CD4-positive, alpha-beta T cell treated with Interleukin-1 beta for 1 hour (primary cell): ENCODE results near the gene AARS1.
"Not testable (repeated sequence)": the region's sequence is repeated elsewhere in the genome, so short reads cannot be mapped to it uniquely, and the experiment has no call there.

Source experiments
- DNase-seq, 2 donors: peaks; one replicate each; pipeline ENCODE4 v3.0.0-alpha.2; 2020 to 2022

AARS1 gene

DNA sequence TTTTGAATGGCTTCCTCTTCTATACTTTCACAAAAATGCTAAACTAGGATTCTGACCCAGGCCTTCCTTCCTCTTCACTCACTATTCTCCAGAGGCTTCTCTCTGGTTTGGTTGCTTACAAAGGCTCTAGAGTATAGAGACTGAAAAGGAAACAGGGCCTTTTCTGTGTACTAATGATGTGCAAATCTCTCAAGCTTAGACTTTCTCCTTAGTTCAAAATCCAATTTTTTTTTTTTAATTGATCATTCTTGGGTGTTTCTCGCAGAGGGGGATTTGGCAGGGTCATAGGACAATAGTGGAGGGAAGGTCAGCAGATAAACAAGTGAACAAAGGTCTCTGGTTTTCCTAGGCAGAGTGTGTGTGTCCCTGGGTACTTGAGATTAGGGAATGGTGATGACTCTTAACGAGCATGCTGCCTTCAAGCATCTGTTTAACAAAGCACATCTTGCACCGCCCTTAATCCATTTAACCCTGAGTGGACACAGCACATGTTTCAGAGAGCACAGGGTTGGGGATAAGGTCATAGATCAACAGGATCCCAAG is 65.3 kb downstream of the AARS1 start:
- not testable (repeated sequence) for DNase-seq

- DNase-seq, result not testable (repeated sequence)
Observed at GRCh38 chr16:70223216-70223615, 66.1 kb downstream of the AARS1 start.

DNA sequence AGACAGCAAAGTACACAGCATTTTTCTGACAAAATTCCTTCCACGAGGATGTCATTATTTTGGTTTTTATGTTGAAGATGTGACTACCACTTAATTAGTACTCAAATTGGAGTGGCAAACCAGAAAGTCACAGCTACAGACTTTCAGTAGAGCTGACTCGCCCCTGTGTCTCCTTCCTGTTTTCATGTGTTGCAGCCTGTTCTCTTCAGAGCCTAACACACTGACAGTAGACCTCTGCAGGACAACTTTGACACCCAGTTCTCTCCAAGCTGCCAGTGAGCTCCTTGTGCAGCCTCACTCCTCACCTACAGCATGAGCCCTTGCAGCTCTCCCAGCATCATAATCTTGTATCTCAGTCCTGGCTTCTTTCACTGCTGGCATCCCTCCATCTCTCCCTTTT is 66.7 kb downstream of the AARS1 start:
- DNase-seq, result not testable (repeated sequence)

- DNase-seq, result not testable (repeated sequence)
Observed at GRCh38 chr16:70218586-70218985, 70.7 kb downstream of the AARS1 start.

DNA sequence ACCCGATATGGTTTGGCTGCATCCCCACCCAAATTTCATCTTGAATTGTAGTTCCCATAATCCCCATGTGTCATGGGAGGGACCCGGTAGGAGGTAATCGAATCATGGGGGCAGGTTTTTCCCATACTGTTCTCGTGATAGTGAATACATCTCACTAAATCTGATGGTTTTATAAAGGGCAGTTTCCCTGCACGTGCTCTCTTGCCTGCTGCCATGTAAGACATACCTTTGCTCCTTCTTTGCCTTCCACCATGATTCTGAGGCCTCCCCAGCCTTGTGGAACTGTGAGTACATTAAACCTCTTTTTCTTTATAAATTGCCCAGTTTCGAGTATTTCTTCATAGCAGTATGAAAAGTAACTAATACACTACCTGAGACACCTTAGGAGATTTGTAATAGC is 82.9 kb downstream of the AARS1 start:
- not testable (repeated sequence) for DNase-seq

- DNase-seq, result not testable (repeated sequence)
Observed at GRCh38 chr16:70204668-70205405, 84.5 kb downstream of the AARS1 start.

GRCh38 chr16:70204010-70204409 is 85.3 kb downstream of the AARS1 start:
- DNase-seq, result not testable (repeated sequence)

DNA sequence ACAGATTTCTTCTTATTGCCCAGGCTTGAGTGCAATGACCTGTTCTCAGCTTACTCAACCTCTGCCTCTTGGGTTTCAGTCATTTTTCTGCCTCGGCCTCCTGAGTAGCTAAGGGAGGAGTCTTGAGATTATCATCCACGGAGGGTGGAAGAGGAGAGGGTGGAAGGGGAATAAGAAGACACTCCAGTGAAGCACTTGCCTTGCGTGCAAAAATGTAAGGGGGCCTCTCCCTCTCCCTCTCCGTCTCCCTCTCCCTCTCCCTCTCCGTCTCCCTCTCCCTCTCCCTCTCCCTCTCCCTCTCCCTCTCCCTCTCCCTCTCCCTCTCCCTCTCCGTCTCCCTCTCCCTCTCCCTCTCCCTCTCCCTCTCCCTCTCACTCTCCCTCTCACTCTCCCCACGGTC is 85.8 kb downstream of the AARS1 start:
- not testable (repeated sequence) for DNase-seq
